Activated CD4-positive, alpha-beta T cell treated with anti-CD3 and anti-CD28 coated beads, Interleukin-2, Interleukin-4, amounts not matched to agents 100 ng/mL and 50 ng/mL, durations not matched to agents 16 hours and 8 hours (primary cell): ENCODE results near the gene ST6GAL1.
"Not testable (repeated sequence)": the region's sequence is repeated elsewhere in the genome, so short reads cannot be mapped to it uniquely, and the experiment has no call there.

Source experiments
- DNase-seq: peaks from one replicate; pipeline ENCODE4 v3.0.0-alpha.2; 2020; ENCODE audit warnings: low spot score

Gene ST6GAL1

GRCh38 chr3:186940967-186941366, 10.6 kb downstream of the ST6GAL1 start:
- no peak for DNase-seq

- DNase-seq: no peak
Observed at GRCh38 chr3:186942168-186942567, 11.8 kb downstream of the ST6GAL1 start.

- DNase-seq: no peak
Observed at GRCh38 chr3:186945255-186945823, 15.0 kb downstream of the ST6GAL1 start.

GRCh38 chr3:186946756-186947375, 16.5 kb downstream of the ST6GAL1 start:
- no peak for DNase-seq

GRCh38 chr3:186949281-186949982, 19.1 kb downstream of the ST6GAL1 start:
- no peak for DNase-seq

- no peak for DNase-seq
Observed at GRCh38 chr3:186950402-186951093, 20.2 kb downstream of the ST6GAL1 start.

- no peak for DNase-seq
Observed at GRCh38 chr3:186951640-186952552, 21.6 kb downstream of the ST6GAL1 start.

- DNase-seq: peak; percentile 84
Observed at GRCh38 chr3:186953011-186953487, 22.7 kb downstream of the ST6GAL1 start.

GRCh38 chr3:186953992-186954699, 23.8 kb downstream of the ST6GAL1 start:
- peak; percentile 71 for DNase-seq

GRCh38 chr3:186955898-186956696, 25.8 kb downstream of the ST6GAL1 start:
- DNase-seq: no peak

- DNase-seq: no peak
Observed at GRCh38 chr3:186959029-186959624, 28.8 kb downstream of the ST6GAL1 start.

GRCh38 chr3:186960347-186960746, 30.0 kb downstream of the ST6GAL1 start:
- no peak for DNase-seq

- no peak for DNase-seq
Observed at GRCh38 chr3:186962445-186962844, 32.1 kb downstream of the ST6GAL1 start.

GRCh38 chr3:186963636-186964035, 33.3 kb downstream of the ST6GAL1 start:
- no peak for DNase-seq

- no peak for DNase-seq
Observed at GRCh38 chr3:186964071-186964470, 33.7 kb downstream of the ST6GAL1 start.

- DNase-seq: no peak
Observed at GRCh38 chr3:186964616-186965015, 34.3 kb downstream of the ST6GAL1 start.

- peak; percentile 42 for DNase-seq
Observed at GRCh38 chr3:186965141-186965879, 35.0 kb downstream of the ST6GAL1 start.

GRCh38 chr3:186966406-186966805, 36.1 kb downstream of the ST6GAL1 start:
- DNase-seq: no peak

GRCh38 chr3:186967236-186967635, 36.9 kb downstream of the ST6GAL1 start:
- not testable (repeated sequence) for DNase-seq
